Activated CD8-positive, alpha-beta T cell treated with anti-CD3 and anti-CD28 coated beads, Interleukin-2, amount 10 ng/mL, durations not matched to agents 7 days and 5 days (primary cell): ENCODE results near the gene PCDHGA1. TPM values are rescaled to one million over a fixed set of nuclear protein-coding genes. Genes with fewer than 3 reads are reported as not detected.
A peak's percentile ranks its signal among the peaks of the same experiment; 100 is the strongest.

Source experiments
- ATAC-seq: fragments of 150-1000 bp; cut with Tn5 transposase; one replicate; pipeline ENCODE4 v1.10.0; 2021; ENCODE audit warnings: moderate library complexity
- CTCF ChIA-PET: fragments of 350-600 bp; sonication (Branson Sonifier 250); formaldehyde crosslinking; loops from one replicate; lab custom pipeline; 2021; ENCODE audit warnings: antibody characterized with exemption; lab: Charles Lee
- POLR2A ChIA-PET: fragments of 350-600 bp; sonication (Branson Sonifier 250); formaldehyde crosslinking; loops from one replicate; lab custom pipeline; 2021; ENCODE audit warnings: antibody characterized with exemption; lab: Charles Lee
- DNase-seq: peaks from one replicate; pipeline ENCODE4 v3.0.0-alpha.2; 2020
- H3K27ac Mint-ChIP-seq: one replicate; pipeline ENCODE4 v1.8.0; 2021; ENCODE audit warnings: mild to moderate bottlenecking, mixed read lengths
- H3K27me3 Mint-ChIP-seq: one replicate; pipeline ENCODE4 v1.8.0; 2021; ENCODE audit warnings: low read depth, mixed read lengths
- H3K36me3 Mint-ChIP-seq: one replicate; pipeline ENCODE4 v1.8.0; 2021; ENCODE audit warnings: low read depth, mixed read lengths
- H3K4me1 Mint-ChIP-seq: one replicate; pipeline ENCODE4 v1.8.0; 2021; ENCODE audit warnings: low read depth, mixed read lengths
- H3K4me3 Mint-ChIP-seq: one replicate; pipeline ENCODE4 v1.8.0; 2021; ENCODE audit warnings: mild to moderate bottlenecking, mixed read lengths
- H3K9me3 Mint-ChIP-seq: one replicate; pipeline ENCODE4 v1.8.0; 2022; ENCODE audit warnings: mixed read lengths; ENCODE audit not compliant: insufficient read depth
- total RNA-seq, 2 experiments: library from RNA; stranded (reverse); gene quantifications; one replicate each; pipeline ENCODE4 v1.2.3, GENCODE V29; 2021

Gene PCDHGA1
- total RNA-seq, 2 experiments from 2014 or later = not detected

GRCh38 chr5:141489841-141490240, 159.5 kb downstream of the PCDHGA1 start:
- peaks cover 2% of the 10 kb centered on the region for H3K36me3 Mint-ChIP-seq
- ATAC-seq (no peak), DNase-seq (no peak)
- ChIA-PET POLR2A (no interaction called here), CTCF (no interaction called here)
- H3K9me3 Mint-ChIP-seq = no peaks in the 10 kb centered on the region
- H3K27ac Mint-ChIP-seq = no peak overlapping the region
- H3K27me3 Mint-ChIP-seq = peaks cover 83% of the 10 kb centered on the region
- H3K4me1 Mint-ChIP-seq = peaks cover 8% of the 10 kb centered on the region
- no peak overlapping the region for H3K4me3 Mint-ChIP-seq

GRCh38 chr5:141490271-141490670, 160.0 kb downstream of the PCDHGA1 start:
- H3K9me3 Mint-ChIP-seq = no peaks in the 10 kb centered on the region
- peaks cover 2% of the 10 kb centered on the region for H3K36me3 Mint-ChIP-seq
- no peak for ATAC-seq
- CTCF ChIA-PET = no interaction called here
- H3K27me3 Mint-ChIP-seq = peaks cover 81% of the 10 kb centered on the region
- POLR2A ChIA-PET = no interaction called here
- no peak overlapping the region for H3K27ac Mint-ChIP-seq
- DNase-seq = no peak
- no peak overlapping the region for H3K4me3 Mint-ChIP-seq
- peaks cover 4% of the 10 kb centered on the region for H3K4me1 Mint-ChIP-seq

GRCh38 chr5:141490771-141491170, 160.5 kb downstream of the PCDHGA1 start:
- Mint-ChIP-seq H3K4me3 (no peak overlapping the region), H3K36me3 (peaks cover 2% of the 10 kb centered on the region), H3K9me3 (no peaks in the 10 kb centered on the region), H3K27ac (no peak overlapping the region), H3K27me3 (peaks cover 81% of the 10 kb centered on the region), H3K4me1 (peaks cover 4% of the 10 kb centered on the region)
- ChIA-PET POLR2A (no interaction called here), CTCF (interaction anchor here (1.3 kb wide), 2 partner anchors 12 to 22 kb away, joined by 3 to 4 read pairs; no protein-coding TSS in a partner anchor)
- ATAC-seq (no peak), DNase-seq (no peak)

GRCh38 chr5:141491323-141492167, 161.2 kb downstream of the PCDHGA1 start:
- POLR2A ChIA-PET = no interaction called here
- Mint-ChIP-seq H3K36me3 (peaks cover 2% of the 10 kb centered on the region), H3K27me3 (peaks cover 80% of the 10 kb centered on the region), H3K27ac (no peak overlapping the region), H3K4me1 (peaks cover 4% of the 10 kb centered on the region), H3K9me3 (no peaks in the 10 kb centered on the region), H3K4me3 (peak overlapping the region; percentile 56)
- ATAC-seq (no peak), DNase-seq (no peak)
- CTCF ChIA-PET = interaction anchor here (1.0 to 1.3 kb wide), 3 partner anchors 13 to 71 kb away, joined by 3 to 5 read pairs (median 4); partner anchors contain the start of gene PCDHGA11

GRCh38 chr5:141492168-141492885, 162.0 kb downstream of the PCDHGA1 start:
- DNase-seq (no peak), ATAC-seq (peak; percentile 37)
- CTCF ChIA-PET = interaction anchor here (1.0 to 1.4 kb wide), 6 partner anchors 14 to 80 kb away, joined by 3 to 6 read pairs (median 4); partner anchors contain the start of genes PCDHGA10 and PCDHGA11
- peaks cover 76% of the 10 kb centered on the region for H3K27me3 Mint-ChIP-seq
- POLR2A ChIA-PET = interaction anchor here (1.0 kb wide), 1 partner anchor 8 kb away, joined by 3 read pairs; the partner anchor contains the start of gene PCDHGC4
- peaks cover 4% of the 10 kb centered on the region for H3K4me1 Mint-ChIP-seq
- H3K27ac Mint-ChIP-seq = no peak overlapping the region
- H3K36me3 Mint-ChIP-seq = peaks cover 2% of the 10 kb centered on the region
- no peaks in the 10 kb centered on the region for H3K9me3 Mint-ChIP-seq
- H3K4me3 Mint-ChIP-seq = peak overlapping the region; percentile 56

- H3K9me3 Mint-ChIP-seq = no peaks in the 10 kb centered on the region
- ChIA-PET CTCF (interaction anchor here (0.8 to 1.5 kb wide), 5 partner anchors 18 to 81 kb away, joined by 3 to 6 read pairs (median 4); partner anchors contain the start of genes PCDHGA10 and PCDHGA12), POLR2A (interaction anchor here (0.6 to 1.0 kb wide), 2 partner anchors 10 to 20 kb away, joined by 3 read pairs; partner anchors contain the start of gene PCDHGC4)
- peaks cover 2% of the 10 kb centered on the region for H3K36me3 Mint-ChIP-seq
- DNase-seq (no peak), ATAC-seq (no peak)
- peaks cover 68% of the 10 kb centered on the region for H3K27me3 Mint-ChIP-seq
- no peak overlapping the region for H3K4me3 Mint-ChIP-seq
- peaks cover 4% of the 10 kb centered on the region for H3K4me1 Mint-ChIP-seq
- H3K27ac Mint-ChIP-seq = no peak overlapping the region
Measured at GRCh38 chr5:141493500-141494422, 163.4 kb downstream of the PCDHGA1 start.

GRCh38 chr5:141494761-141495452, 164.6 kb downstream of the PCDHGA1 start:
- POLR2A ChIA-PET = no interaction called here

GRCh38 chr5:141495453-141495811, 165.1 kb downstream of the PCDHGA1 start:
- DNase-seq (no peak), ATAC-seq (no peak)
- CTCF ChIA-PET = no interaction called here
- Mint-ChIP-seq H3K36me3 (peaks cover 2% of the 10 kb centered on the region), H3K4me3 (no peak overlapping the region), H3K27me3 (peaks cover 56% of the 10 kb centered on the region), H3K9me3 (no peaks in the 10 kb centered on the region), H3K27ac (no peak overlapping the region), H3K4me1 (peaks cover 4% of the 10 kb centered on the region)
- POLR2A ChIA-PET = no interaction called here

More at GRCh38 chr5:141494761-141495452, 164.6 kb downstream of the PCDHGA1 start:
- H3K27ac Mint-ChIP-seq = no peak overlapping the region
- H3K27me3 Mint-ChIP-seq = peaks cover 61% of the 10 kb centered on the region
- peaks cover 4% of the 10 kb centered on the region for H3K4me1 Mint-ChIP-seq
- H3K36me3 Mint-ChIP-seq = peaks cover 2% of the 10 kb centered on the region
- DNase-seq (no peak), ATAC-seq (no peak)
- CTCF ChIA-PET = interaction anchor here (1.5 kb wide), 1 partner anchor 17 kb away, joined by 4 read pairs; no protein-coding TSS in a partner anchor
- H3K4me3 Mint-ChIP-seq = no peak overlapping the region
- H3K9me3 Mint-ChIP-seq = no peaks in the 10 kb centered on the region

- Mint-ChIP-seq H3K36me3 (peaks cover 2% of the 10 kb centered on the region), H3K27me3 (peaks cover 50% of the 10 kb centered on the region), H3K9me3 (no peaks in the 10 kb centered on the region), H3K27ac (no peak overlapping the region), H3K4me3 (no peak overlapping the region), H3K4me1 (peaks cover 4% of the 10 kb centered on the region)
- ChIA-PET POLR2A (no interaction called here), CTCF (no interaction called here)
- ATAC-seq (no peak), DNase-seq (no peak)
Measured at GRCh38 chr5:141496038-141496437, 165.7 kb downstream of the PCDHGA1 start.

- peaks cover 5% of the 10 kb centered on the region for H3K27me3 Mint-ChIP-seq
- H3K4me3 Mint-ChIP-seq = no peak overlapping the region
- no peaks in the 10 kb centered on the region for H3K4me1 Mint-ChIP-seq
- H3K9me3 Mint-ChIP-seq = no peaks in the 10 kb centered on the region
- no peak overlapping the region for H3K27ac Mint-ChIP-seq
- CTCF ChIA-PET = no interaction called here
- POLR2A ChIA-PET = no interaction called here
- ATAC-seq = no peak
- no peak for DNase-seq
- no peaks in the 10 kb centered on the region for H3K36me3 Mint-ChIP-seq
Measured at GRCh38 chr5:141501761-141502160, 171.4 kb downstream of the PCDHGA1 start.
